Activated CD4-positive, CD25-positive, alpha-beta regulatory T cell treated with anti-CD3 and anti-CD28 coated beads, Interleukin-2, amount 50 U/mL, for 16 hours (primary cell): Measurements from ENCODE around the gene GNG7.
"Not testable (repeated sequence)": the region's sequence is repeated elsewhere in the genome, so short reads cannot be mapped to it uniquely, and the experiment has no call there.

ENCODE experiments used
- DNase-seq: peaks from one replicate; pipeline ENCODE4 v3.0.0-alpha.2; 2020; ENCODE audit warnings: low read depth, low spot score

GNG7 gene

DNA sequence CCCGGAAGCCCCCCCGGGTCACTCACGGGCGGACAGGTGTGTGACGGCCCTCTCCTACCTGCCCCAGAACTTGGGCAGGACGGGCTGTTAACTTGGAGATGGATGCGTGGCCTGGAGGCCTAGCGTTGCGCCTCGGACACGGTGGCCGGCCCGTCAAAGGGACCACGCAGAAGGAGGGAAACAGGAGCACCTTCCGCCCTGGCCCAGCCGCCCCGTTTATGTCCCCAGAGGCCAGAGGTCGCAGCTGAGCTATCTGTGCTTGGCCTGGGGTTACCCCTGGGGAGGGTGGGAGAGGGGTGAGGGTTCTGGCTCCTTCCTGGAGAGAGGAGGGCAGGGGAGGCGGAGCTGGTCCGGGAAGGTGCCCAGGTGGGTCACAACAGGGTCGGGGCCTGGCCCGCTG lies 190.9 kb downstream of the GNG7 start:
- DNase-seq, result no peak

DNA sequence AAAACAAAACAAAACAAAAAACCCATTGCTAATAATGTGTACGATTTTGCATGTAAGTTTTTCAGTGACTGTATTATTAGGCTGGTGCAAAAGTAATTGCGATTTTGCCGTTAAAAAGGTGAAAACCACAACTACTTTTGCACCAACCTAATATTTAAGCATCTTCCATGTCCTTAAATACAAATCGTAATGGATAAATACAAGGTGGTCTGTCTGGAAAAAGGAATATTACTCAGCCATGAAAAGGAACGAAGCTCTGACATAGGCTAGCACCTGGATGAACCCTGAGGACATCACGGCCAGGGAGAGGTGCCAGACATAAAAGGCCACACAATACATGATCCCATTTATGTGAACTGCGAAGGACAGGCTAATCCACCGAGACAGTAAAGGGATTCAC lies 193.4 kb downstream of the GNG7 start:
- no peak for DNase-seq

DNA sequence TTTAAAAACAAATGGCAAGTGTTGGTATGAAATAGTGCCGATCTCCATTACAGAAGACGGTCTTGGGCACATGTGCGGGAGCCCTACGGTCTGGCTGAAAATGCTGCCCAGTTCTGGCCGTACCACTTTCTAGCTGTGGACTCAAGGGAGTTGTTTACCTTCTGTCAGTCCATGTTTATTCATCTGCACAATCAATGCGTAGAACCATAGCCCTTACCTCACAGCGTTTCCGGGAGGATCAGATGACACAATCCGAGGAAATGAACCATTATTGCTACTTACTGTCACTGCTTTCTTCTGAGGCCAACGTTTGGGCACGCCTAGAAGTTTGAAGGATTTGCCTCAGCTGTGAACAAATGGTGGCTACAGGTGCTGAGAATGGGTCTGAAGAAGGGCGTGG lies 195.4 kb downstream of the GNG7 start:
- no peak for DNase-seq

- not testable (repeated sequence) for DNase-seq
Measured at GRCh38 chr19:2506656-2507055, 195.8 kb downstream of the GNG7 start.

DNA sequence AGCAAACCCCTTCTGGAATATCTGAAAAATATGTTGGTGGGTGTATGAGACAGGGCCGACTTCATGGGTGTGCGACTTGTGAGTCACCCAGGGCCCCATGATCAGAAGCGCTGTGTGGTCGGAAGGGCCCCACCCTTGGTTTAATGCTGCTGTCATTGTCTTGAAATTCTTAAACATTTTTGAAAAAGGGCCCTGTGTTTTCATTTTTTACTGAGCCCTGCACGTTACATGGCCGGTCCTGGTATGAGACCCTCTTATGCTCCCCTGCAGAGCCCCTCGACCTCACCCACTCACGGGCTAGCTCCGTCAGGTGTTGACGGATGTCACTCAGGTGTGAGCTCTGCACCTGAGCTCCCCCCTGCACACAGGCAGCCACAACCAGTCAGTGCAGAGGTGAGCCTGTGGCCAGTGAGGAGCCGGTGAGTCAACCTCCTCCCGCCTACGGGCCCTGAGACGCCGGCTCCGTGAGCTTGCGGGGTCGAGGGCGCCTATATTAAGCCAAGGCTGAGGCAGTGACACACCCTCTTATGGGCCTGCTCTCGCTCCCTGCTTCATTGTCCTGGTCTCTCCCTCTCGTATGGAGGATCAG lies 198.9 kb downstream of the GNG7 start:
- peak; percentile 36 for DNase-seq

DNA sequence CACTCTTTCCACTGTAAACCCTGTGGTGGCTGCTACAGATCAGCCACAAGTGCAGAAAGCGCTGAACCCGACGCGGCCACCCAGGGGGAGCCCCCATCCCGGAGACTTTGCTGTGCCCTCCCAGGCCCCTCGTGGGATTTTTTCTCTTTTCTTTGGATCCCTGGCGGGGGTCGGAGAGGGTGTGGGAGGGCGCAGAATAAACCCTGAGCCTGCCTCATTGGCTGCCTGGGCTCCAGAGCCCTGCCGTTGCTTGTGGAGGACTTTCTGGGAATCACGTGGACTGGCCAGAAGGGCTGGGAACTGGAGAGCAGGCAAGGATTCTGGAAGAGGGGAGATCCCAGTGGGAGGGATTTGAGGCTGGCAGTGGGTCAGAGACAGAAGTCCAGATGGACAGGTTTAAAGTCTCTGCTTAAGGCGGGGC lies 201.6 kb downstream of the GNG7 start:
- no peak for DNase-seq

DNA sequence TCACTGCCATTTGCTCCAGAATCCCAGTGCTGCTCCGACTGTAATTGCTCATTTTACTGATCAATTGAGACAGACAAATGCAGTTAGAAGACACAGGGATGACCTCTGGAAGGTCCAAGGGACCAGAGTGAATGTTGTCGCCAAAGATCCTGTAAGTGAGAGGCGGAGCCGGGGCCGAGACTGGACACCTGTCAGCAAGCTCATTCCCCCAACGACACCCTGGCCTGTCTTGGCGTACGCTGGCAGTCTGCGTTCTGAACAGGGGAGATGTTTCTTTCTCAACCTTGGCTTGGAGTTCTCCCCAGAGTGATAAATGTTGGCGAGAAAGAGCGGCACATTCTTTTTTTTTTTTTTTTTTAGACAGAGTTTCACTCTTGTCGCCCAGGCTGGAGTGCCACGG lies 202.3 kb downstream of the GNG7 start:
- no peak for DNase-seq

DNA sequence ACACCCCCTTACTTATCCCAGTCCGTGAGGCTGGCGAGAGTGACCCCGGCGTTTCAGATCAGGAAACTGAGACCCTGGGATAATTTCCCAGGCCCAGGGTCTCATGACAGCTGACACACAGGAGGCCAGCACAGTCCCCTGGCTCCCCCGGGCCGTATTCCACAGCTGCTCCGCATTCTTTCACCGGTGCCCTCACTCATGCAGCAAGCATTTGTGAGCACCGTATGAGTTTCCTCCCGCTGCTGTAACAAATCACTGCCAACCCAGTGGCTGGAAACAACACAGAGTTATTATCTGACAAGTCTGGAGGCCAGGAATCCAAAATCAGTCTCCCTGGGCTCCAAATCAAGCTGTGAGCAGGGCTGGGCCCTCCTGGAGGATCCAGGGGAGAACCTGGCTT lies 205.3 kb downstream of the GNG7 start:
- DNase-seq, result no peak

DNA sequence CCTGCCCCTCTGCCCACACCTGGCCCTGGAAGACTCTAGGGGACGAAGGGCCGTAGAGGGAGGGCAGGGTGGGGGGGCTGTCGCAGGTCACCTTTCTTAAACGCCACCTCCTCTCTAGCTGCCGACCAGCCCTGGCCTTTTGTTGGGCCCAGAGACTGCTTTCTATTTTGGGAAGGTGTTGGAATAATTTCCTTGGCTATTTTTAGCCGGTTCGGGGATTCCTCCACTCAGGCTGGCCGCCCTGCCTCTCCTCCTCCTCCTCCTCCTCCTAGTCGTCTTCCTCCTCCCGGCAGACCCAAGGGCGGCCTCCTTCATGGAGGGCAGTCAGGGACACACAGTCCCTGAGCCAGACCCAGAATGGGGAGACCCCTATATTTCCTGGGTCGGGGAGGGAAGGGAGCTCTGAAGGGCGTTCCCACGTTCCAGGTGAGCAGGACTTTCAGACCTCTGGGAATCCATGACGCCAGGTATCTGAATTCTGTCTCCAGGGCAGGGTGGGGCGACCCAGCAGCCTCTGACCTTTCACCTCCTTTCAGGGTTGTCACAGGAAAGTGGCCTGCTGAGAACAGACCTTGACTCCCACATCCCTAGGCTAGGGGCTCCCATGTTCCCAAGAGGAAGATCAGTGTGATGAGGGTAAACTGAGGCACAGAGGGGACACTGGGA lies 206.7 kb downstream of the GNG7 start:
- DNase-seq, result no peak

DNA sequence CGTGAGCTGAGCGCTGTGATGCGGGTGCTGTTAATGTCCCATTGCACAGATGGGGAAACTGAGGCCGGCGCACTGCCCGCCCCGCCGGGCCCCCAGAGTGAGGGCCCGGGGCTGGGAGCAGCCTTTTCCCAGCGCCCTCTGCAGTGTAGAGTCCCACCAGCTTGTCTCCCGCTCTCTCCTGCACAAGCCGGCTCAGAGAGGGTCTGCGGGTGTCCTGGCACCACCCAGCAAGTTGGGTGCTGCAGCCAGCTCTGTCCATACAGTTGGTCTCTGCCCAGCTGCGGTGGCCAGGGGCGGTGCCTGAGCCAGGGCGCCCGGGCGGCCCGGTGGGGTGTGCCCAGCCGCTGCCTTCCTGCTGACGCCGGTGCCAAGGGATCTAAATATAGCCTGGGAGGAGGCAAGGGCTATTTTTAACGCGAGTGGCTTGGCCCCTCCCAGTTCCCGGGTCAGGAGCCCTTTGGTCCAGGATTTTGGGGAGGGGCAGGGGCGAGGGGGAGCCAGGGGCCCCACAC lies 207.3 kb downstream of the GNG7 start:
- no peak for DNase-seq

DNA sequence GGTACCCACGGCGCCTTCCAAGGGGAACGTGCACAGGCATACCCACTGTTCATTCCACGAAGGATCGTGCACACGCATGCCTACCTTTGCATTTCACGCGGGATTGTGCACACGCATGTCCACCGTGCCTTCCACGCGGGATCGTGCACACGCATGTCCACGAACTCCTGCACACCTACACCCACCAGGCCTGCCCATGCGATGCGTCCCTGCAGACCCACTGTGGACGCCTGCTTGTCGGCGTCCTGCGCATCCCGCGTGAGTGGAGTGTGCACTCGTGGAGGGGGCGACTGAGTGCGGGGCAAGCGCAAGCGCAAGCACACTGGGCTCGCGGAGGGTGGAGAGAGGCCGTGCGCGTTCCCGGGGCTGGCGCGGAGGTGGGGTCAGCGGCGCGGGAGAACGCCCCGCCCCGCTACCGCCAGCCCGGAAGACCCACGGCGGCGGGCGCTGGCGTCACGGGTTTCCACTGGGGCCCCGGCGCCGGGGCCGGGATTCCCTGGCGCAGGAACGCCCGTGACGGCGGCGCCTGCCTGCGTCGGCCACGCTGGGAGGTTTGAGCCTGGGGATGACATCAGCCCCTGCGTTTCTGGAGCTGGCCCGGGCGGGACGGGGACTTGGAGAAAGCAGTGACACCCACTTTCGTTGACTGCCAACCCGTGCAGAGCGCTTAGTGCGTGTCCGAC lies 207.9 kb downstream of the GNG7 start:
- no peak for DNase-seq

DNA sequence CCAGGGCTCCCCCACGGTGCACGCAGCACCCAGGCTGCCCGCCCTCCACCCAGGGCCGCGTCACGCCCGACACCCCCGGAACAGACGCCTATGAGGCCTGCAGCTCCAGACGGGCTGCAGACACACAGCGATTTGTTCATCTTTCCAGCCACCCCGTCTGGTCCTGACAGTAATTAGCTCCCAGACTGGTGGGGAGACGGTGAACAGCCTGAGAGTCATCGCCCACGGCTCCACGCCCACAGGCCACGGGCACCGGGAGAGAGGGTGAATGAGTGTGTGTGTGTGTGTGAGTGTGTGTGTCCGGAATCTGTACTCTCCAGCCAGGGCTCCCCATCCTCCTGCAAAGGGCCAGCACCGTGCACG lies 208.4 kb downstream of the GNG7 start:
- DNase-seq, result no peak

- not testable (repeated sequence) for DNase-seq
Measured at GRCh38 chr19:2493448-2493847, 209.0 kb downstream of the GNG7 start.

DNA sequence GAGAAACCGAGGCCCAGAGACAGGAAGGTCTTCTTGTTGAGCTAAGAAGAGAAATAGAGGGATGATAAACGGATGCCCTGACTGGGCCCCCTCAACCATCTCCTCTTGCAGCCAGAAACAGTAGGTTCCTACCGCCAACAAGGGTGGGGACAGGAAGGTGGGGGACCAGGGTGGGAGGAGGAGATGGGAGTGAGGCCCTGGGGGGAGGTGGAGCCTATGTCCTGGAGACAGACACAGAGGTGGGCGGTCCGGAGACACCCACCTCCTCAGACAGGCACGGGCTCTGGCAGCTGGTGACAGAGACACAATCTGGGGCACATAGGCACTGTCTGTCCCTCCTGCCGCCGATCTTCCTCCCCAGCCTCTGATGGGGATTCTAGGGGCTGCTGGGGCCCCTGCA lies 209.6 kb downstream of the GNG7 start:
- DNase-seq, result no peak

GRCh38 chr19:2491130-2491801 lies 211.2 kb downstream of the GNG7 start:
- DNase-seq, result no peak

DNA sequence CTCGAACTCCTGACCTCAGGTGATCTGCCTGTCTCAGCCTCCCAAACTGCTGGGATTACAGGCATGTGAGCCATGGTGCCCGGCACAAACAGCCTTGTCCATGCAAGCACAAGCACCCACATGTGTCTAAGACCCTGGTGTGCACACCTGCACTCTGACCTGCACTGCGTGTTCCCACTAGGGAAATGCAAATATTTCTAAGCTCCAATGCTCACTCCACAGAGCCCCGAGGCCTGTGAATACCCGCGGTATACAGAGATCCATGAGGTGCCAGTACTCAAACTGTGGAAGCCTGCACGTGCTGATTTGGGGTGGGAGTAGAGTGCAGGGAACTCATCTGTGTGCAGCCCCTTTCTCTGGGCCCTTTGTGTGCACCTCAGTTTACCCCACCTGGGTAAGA lies 211.8 kb downstream of the GNG7 start:
- no peak for DNase-seq

DNA sequence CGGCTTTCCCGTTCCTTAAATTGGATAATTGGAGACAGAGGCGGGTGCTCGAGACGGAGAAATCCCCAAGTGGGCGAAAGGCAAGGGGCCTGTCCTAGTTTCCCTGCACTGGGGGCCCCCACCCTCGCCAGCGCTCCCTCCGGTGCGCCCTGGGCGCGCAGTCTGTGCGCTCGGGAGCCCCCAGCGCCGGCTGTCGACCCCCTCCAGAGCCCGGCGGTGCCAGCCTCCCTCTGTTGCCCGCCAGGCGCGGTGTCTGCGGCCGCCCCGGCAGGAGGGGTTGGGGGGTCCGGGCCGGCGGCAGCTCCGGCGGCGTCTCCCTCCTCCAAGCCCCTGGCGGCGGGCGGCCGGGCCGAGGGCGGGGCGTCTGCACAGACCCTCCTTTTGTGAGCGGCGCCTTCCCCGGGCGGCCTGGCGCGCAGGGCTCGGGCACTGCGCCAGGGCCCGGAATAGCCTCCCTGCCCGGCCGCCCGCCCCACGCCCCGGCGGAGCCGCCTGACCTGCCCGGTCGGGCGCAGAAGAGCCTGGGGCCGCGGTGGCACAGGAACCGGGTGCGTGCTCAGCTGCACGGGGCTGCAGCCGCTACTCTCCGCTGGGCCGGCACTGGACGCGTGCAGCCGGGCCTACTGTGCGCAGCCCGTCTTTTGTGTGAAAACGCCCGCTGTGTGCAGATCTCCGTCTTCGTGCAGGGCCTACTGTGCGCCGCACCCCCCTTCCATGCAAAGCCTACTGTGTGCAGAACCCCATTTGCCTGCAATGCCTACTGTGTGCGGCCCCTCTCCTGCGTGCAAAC lies 213.4 kb downstream of the GNG7 start:
- DNase-seq, result no peak

- no peak for DNase-seq
Measured at GRCh38 chr19:2488405-2488941, 214.0 kb downstream of the GNG7 start.

DNA sequence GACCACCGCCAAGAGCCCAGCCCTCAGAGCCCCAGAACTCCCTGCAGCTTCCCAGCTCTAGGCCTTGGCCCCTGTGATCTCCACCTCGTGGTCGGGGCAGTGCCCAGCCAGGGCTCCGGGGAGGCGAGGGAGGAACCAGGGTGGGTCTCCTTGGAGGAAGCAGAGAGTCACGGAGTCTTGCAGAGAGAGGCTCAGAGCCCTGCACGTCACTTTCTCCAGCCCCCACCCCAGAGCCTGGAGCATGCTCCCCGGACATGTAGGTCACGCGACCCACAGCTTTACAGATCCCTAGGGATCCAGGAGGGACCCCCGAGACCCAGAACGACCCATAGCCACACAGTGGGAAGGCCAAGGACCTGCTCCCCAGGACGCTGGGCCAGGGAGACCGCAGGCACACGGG lies 214.7 kb downstream of the GNG7 start:
- DNase-seq, result no peak

DNA sequence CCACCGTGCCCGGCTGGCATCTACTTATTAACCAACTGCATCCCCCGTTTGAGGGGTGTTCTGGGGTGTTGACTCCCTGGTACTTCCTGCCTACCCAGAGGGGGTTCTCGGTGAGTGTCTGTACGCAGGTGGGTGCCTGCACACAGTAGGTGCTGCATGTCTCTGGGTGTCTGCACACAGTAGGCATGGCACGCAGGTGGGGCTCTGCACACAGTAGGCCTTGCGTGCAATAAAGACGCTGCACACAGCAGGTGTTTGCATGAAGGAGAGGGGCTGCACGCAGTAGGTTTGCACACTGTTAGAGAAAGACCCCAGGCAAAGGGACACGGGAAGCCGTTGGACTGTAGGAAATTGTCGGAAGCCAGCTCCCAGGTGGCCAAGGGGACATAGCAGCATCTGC lies 215.4 kb downstream of the GNG7 start:
- DNase-seq, result no peak

DNA sequence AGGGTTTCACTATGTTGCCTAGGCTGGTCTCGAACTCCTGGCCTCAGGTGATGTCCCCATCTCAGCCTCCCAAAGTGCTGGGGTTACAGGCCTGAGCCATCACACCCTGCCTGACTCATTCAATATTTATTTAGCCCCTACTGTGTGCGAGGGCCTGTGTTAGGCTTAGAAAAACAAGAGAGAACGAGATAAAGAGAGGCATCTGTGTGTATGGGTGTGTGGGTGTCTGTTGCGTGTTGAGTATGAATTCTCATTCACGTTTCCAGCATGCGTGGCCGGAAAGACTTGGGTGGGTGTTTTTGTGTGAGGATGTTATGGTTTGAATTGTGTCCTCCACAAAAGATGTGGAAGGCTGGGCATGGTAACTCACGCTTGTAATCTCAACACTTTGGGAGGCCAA lies 217.1 kb downstream of the GNG7 start:
- DNase-seq, result no peak
